Epithelial cell of proximal tubule (primary cell): Measurements from ENCODE around the gene TMEM30A. TPM values are rescaled to one million over a fixed set of nuclear protein-coding genes. Genes with fewer than 3 reads are reported as not detected.
A peak's percentile ranks its signal among the peaks of the same experiment; 100 is the strongest.

Experiments
- DNase-seq: peaks from one replicate; pipeline ENCODE4 v3.0.0-alpha.2; 2011; ENCODE audit warnings: low read depth
- H3K4me3 ChIP-seq: 2 replicates; pipeline ENCODE4 v1.5.1; 2011; ENCODE audit warnings: low read depth, mild to moderate bottlenecking, low read length
- total RNA-seq: library from RNA; depleted of rRNA; stranded (reverse); fragments of >200 nt; gene quantifications from 2 replicates; pipeline ENCODE4 v1.2.3, GENCODE V29; 2015
- TF ChIP-seq, protein P1 (sequence below): conservative IDR thresholded peaks from 2 replicates; pipeline ENCODE4 v1.5.1; 2012; ENCODE audit warnings: low read depth, mild to moderate bottlenecking, low read length

Gene TMEM30A
- total RNA-seq, 1 donor from 2014 or later: 73.1 TPM

DNA sequence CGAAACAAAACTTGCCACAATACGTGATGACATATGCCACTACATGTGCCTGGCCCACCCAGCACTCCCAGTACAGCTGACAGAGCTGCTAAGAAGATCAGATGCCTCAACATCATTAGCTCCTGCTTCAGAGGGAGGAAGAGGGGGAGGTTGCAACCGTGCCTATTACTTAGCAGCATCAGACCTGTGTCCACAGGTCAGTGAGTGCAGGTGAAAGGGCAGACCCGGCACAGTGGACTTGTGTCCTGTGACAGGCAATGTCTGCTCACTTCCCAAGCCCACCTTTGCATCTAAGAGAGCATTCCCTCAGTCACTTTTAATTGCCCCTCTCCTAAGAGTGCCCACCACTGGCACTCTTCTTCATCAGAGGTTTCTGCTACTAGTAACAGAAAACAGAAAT, 69.3 kb downstream of the TMEM30A start:
- DNase-seq: no peak
- H3K4me3 ChIP-seq: no peak overlapping the region
- TF ChIP-seq, protein P1, sequence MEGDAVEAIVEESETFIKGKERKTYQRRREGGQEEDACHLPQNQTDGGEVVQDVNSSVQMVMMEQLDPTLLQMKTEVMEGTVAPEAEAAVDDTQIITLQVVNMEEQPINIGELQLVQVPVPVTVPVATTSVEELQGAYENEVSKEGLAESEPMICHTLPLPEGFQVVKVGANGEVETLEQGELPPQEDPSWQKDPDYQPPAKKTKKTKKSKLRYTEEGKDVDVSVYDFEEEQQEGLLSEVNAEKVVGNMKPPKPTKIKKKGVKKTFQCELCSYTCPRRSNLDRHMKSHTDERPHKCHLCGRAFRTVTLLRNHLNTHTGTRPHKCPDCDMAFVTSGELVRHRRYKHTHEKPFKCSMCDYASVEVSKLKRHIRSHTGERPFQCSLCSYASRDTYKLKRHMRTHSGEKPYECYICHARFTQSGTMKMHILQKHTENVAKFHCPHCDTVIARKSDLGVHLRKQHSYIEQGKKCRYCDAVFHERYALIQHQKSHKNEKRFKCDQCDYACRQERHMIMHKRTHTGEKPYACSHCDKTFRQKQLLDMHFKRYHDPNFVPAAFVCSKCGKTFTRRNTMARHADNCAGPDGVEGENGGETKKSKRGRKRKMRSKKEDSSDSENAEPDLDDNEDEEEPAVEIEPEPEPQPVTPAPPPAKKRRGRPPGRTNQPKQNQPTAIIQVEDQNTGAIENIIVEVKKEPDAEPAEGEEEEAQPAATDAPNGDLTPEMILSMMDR: no peak

DNA sequence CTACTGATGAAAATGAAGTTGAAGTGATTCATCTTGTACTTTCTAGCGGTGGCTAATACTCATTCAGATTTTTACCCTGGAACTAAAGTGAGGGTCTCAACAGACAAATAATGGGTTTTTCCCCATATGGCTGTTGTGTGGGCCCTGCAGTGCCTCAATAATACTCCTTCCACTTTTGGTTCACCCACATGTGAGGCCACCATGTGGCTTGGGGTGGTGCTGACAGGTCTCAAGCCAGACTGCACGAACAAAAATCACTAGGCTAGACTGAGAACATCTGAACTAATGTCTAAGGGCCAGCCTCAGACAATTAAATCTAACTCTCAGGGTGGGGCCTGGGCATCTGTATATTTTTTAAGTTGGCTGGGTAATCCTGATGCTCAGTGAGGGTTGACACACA, 70.9 kb downstream of the TMEM30A start:
- TF ChIP-seq, protein P1: no peak
- no peak overlapping the region for H3K4me3 ChIP-seq
- DNase-seq: no peak

DNA sequence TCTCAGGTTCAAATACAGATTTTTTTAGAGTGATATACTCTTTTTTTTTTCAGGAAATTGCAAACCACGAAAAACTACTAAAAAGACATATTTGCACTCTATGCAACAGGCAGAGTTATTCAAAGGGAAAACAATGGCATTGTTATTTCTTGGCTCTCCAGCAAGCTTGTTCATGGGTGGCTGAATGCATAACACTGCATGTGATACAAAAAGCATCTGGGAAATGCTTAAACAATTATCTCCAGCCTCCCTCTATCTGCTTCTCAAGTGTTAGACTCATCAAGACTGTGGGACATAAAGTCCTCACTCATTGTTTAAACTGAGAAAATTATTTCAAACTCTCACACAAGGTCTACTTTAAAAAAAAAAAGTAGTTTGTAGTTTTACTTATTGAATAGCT, 71.5 kb downstream of the TMEM30A start:
- no peak for DNase-seq
- no peak overlapping the region for H3K4me3 ChIP-seq
- TF ChIP-seq, protein P1: no peak

DNA sequence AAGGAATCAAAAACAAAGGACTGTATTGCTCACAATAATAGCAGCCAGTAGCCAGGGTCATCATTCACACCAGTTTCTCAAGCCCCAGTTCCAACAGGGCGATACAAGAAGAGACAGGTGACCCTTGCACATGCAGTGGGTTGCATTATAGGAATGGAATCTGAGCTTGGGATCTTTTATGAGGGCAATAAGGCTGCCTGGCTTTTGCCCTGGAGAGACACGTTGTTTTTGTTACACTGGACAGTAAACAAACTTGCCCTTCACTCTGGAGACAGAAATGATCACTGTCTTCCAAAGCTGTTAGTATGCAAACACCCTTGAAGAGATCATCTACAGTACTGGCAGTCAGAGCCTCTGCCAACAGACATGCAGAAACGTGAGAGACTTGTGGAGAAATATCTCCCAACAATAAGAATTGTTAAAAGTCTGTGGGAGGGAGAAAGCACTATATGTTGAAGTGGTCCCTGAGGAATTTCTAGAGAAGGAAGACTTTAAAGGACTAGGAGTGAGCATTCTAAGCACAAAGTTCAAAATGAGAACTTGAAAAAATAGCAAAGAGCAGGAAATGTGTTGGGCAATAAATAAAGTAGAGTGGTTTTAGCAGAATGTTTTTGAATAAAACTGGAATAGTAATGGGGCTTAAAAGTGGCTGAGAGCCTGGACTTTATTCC, 72.5 kb downstream of the TMEM30A start:
- TF ChIP-seq, protein P1: no peak
- no peak for DNase-seq
- H3K4me3 ChIP-seq: no peak overlapping the region

DNA sequence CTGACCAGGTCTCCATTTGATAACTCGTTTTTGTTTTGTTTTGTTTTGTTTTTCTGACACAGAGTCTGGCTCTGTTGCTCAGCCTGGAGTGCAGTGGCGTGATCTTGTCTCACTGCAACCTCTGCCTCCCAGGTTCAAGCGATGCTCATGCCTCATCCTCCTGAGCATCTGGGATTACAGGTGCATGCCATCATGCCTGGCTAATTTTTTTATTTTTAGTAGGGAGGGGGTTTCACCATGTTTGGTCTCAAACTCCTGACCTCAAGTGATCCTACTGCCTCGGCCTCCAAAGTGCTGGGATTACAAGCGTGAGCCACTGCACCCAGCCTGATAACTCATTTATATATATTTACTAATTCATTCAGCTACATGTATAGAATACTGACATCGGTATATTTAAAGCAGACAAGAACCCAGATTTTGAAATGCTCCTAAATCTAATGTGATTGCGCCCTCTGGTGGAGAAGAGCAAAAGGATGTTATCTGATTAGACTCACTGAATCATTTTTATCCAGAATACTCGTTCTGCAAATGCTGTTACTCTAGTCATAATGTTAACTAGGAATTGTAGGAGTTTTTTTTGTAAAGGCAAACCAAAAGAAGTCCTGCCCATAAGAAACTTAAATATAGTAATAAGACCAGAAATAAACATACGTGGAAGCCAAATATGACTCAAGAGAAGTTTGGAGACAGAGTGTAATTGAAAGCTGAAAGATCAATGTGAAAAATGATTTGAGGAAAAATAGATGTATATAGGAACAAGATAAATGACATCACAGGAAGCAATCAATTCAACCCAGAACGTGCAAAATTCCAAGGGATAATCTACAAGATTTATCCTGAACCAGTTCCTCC, 73.5 kb downstream of the TMEM30A start:
- TF ChIP-seq, protein P1: peak; percentile 79
- no peak for DNase-seq
- H3K4me3 ChIP-seq: no peak overlapping the region

DNA sequence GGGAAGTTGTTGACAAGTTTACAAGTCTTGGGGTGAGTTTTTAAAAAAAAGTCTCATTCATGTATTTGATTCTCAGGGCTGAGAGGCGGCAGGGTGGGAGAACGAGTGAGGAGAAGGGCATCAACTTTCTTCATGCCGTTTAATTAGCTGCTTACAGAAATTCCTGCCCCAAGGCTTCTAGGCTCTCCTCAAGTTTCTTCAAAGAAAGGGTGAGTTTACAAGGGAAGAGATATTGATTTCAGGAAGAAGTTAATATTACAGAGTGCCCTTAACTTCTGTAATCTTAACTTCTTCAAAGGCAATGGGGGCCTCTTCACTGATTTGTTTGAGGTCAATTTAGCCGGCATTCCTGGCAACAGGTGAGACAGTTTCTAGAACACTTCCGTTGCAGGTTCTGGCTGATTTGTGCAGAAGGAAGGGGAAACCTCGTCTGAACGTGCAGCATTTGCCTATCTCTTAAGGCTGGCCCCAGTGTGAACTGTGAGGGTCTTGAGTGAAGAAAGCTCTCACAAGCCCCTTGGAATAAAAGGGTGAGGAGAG, 75.3 kb downstream of the TMEM30A start:
- TF ChIP-seq, protein P1: no peak

More for the DNA sequence above, 75.3 kb downstream of the TMEM30A start:
- no peak overlapping the region for H3K4me3 ChIP-seq
- DNase-seq: no peak
